Measurements from ENCODE around the gene SNCAIP.
"Not testable (repeated sequence)": the region's sequence is repeated elsewhere in the genome, so short reads cannot be mapped to it uniquely, and the experiment has no call there.

Gene SNCAIP

DNA sequence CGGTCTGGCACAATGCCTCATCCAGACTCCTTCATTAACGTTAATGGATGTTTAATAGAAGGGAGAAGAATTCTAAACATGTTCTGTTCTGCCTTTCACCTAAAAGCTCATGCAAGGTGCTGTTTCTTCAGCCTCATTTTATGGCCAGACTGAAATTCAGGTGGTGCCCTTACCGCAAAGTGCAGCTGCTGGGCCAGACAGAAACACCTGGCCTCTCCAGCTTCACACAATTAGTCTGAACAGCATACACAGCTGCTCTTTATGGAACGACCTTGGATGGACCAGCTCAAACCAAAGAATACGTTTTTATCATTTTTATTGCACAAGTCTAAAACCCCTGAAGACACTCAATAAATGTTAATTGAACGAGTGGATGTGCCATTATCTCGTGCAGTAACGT is 4.6 kb downstream of the SNCAIP start:
- DNase-seq = no peak

DNA sequence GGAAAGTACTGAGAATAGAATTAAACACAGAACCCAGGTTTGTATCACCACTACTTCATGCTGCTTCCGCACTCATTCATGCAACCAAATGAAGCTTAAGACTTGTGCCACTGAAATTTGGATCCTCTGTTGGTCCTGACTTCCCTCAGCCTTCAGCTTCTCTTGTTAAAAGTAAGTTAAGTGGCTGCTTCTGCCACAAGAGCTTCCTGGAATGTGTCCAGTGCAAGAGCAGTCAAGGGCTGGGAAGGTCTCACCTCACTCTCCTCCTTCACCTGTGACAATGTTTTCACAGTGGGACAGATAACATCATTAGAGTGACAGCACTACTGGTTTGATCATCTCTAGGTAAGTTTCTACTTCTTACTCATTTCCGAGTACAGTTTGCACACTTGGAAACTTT is 7.9 kb downstream of the SNCAIP start:
- no peak for DNase-seq

DNA sequence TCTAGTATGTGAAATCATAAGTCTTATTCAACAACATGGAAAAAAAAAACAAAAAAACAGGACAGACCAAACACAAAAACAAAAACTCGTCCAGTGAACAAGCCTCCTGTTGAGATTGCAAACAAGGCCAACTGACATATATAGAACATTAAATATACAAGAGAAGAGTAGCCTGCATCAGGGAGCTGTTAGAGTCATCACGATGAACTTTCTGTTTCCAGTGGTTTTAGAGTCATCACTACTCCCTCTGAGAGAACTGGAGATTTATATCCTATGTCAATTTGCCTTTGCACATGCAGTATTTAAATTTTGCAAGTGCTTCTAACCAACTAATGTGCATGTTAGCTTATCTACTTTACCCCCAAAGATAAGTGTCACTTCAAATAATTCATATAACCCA is 9.9 kb downstream of the SNCAIP start:
- DNase-seq = no peak

DNA sequence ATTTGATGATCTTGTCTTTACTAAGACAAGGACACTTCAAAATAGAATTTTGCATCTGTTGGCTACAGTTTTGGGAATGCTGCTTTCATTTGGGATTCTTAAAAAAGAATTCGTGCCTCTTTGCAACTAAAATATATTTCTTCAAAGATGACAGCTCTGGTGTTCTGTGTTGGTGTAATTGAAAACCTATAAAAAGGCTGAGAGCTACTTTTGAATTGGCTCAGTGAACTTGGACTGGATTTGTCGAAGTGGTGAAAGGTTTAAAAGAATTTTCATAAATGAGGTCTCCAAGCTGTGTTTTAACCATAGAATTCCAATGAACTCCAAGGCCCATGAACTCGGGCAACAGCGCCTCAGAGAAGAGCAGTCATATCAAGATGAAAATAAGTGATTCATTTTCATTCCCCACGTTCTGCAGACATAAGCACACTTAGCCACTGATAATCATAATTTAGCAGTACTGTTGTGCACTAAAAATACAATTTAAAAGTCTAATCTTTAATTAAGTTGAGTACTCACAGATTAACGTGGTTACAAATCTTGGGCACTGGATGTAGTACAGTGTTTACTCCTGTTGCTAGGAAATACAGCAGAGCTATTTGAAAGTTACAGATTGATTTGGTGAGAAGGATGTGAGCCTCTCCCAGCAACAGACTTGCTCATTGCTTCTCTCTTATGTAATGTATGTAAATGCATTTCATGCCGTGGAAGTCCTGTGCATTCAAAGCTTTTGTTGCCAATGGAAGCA is 10.9 kb downstream of the SNCAIP start:
- no peak for DNase-seq

DNA sequence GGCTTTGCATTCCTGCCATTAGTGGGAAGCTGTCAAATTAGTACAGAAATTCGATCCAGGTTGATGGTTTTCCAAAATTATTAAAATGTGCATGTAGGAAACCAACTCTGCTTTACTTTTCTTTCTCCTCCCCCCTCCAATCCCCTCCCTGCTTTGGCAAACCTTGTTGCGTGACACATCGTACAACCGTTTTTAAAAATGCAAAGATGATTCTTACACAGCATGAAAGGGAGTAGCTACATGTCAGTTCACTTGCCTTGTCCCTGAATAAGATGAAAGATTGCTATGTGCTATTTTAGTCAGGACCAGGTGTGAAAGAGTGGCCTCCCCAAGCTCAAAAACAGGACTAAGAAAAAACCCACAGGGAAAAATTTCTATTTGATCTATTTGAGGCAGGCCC is 11.7 kb downstream of the SNCAIP start:
- no peak for DNase-seq

DNA sequence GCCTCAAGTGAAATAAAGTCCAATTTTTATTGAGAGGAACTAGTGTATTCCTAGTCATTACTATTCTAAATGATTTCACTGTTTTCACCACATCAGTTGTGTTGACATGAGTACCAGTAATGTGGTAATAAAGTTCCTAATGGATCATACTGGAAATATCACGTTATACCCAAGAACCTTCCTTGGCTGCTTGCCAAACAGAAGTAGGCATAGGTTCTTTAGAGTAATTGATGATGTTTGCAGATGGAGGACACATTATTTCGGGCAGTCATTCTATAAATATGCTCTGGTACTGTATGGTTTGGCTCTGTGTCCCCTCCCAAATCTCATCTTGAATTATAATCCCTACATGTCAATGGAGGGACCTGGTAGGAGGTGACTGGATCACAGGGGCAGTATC is 15.1 kb downstream of the SNCAIP start:
- no peak for DNase-seq

DNA sequence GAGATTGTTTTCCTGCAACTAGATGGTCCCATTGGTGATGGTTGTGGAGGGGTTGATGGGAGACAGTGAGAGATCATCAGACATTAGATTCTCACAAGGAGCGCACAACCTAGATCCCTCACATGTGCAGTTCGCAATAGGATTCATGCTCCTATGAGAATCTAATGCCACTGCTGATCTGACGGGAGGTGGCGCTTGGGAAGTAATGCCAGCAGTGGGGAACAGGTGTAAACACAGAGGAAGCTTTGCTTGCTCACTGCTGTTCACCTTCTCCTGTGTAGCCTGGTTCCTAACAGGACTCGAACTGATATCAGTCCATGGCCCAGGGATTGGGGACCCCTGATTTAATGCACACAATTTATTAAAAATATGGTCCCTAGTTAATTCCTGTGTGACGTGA is 18.8 kb downstream of the SNCAIP start:
- DNase-seq = no peak

DNA sequence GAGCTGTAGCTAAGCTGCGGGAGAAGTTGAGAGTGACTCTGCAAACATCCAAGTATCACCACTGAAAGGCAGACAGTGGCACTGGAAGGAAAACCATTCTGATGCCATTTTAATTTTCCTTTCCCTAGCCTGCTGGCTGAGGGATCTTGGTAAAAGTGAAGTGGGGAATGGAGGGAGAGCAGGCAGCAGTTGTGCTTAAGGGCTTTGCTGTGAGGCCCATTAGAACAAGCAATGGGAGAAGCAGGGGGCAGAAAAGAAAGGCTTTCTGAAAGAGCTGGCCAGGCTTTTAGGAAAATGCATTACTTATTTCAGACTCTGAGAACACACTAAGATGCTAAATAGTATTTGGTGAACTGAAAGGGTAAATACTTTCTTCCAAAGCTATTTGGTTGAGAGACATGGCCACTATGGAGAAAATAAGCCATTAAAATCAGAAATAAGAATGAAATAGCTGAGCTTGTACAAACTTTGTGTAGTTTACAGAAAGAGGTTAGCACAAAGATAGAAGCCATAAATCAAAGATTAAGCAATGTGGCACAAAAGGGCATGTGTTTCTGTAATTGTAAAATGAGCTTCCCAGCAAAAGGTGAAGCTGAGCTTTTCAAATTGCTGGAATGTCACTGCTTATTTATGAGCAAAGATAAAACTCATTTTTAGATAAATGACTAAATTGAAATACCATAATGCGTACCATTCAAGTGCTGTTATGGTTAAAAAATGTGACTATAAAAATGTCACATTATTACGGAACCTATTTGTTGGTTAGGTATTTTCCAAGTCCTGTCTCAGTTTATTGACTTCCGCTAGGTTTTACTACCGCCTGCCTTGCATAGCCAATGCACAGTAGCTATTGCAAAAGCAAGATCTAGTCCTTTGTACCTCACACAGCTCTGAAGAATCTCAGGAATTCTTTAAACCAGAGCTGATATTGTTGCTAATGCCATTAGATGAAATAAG is 20.8 kb downstream of the SNCAIP start:
- DNase-seq = no peak

DNA sequence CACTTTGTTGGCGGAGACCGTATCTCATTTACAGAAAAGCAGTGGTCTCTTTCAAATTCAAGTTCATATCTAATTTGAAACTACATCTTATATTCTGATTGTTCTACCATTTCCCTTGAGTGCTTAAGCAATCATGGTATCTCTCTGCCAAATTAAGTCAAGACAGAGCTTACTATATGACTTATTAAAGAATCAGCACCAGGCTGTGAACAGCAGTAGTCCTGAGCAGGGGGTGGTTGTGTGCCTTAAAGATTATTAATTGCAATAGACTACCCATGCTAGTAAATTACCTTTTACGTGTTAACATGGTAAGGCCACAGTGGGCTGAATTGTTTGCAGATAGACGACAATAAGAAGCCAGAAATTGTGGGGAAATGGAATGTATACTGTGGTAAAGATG is 21.5 kb downstream of the SNCAIP start:
- no peak for DNase-seq

DNA sequence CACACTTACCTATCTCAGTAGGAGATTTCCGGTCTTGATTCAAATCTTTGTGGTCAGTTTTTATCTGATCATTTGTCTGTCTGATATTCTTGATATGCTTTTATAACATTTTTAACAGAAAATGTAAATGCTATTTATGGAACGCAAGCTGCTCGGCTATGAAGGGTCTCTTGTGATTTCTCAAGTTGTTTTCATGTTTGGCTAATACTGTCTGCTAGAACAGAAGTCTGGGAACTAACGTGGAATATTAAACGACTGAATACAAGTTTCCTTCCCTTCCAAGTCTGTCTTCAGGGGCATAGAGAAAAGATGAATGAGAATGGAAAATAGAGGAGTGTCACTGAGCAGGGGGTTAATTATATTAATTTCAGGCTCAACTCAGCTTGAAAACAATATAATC is 27.6 kb downstream of the SNCAIP start:
- DNase-seq = no peak

DNA sequence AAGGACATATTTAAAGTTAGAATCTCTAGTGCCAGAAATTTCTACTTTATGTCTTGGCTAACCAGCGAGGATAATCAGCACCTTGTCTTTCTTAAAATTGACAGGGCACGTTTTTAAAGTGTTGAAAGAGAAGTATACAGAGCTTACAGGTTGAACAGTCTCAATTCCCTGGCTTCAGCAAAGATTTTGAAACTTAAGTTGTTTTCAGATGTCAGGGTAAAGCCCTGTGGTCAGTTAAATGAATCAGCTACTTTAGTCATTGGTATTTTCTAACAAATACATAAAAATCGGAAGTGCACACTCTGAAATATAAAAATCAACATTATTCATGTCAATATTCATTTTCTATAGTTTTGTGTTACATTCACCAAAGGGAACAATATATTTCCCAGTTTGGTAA is 29.1 kb downstream of the SNCAIP start:
- DNase-seq = no peak

DNA sequence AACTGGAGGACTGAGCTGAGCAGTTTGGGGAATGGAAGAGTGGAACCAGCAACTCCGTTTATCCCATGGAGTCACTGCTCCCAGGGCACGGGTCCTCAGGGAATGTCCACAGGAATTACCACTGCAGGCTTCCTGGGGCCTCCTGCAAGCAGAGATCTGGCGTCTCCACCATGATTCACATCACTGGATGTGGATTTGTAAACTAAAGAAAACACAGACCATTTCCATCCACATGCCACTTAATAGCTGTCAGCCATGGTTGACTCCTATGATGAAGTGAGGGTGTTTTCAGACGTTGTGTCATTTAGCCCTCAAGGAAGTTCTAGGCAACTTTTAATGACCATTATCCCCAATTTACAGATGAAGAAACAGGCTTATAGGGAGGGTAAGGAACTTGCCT is 30.2 kb downstream of the SNCAIP start:
- DNase-seq = no peak

DNA sequence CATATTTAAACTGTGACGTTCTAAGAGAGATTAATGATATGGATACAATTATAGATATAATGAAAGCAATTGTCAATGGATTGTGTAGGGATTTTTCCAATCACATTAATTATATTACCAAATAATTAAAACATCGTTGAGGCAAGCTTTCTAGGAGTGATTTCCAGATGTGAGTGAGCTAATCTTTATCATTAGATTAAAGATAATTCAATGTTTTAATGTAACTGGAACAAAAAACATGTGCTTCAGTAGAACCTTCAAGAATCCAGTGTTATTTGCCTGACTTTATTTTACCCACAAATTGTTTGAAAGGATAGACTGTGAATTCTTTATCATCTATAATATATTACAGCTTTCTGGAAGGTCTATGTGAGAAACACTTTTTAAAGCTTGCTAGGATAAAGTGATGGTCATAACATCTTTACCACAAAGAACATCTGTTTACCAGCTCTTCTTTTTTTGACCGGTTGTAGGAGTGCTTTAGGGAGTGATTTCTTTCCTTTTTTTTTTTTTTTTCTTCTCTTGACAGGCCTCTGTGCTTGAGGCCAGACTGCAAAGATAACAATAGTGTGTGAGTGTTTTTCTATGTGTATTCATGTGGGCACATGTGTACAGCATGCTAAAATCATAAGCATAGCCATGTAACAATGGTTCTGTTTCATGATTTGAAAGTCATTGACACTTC is 35.0 kb downstream of the SNCAIP start:
- DNase-seq = no peak

DNA sequence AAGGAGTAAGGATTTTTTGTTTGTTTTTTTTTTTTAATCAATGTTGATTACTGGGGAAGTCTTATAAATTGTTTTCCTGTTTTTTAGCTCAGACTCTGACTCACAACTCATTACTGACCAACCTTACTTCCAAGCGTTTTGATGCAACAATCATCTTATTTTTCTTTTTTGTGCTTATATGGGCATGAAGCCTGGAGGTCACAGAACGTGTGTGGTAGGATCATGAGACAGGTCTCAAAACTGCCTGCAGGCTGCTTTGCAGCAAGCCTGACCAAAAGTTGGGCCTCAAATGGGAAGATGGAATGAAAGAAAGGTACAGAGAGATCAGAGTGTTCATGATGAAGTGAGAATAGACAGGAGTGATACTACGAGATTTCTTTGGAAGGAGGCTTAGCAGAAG is 38.5 kb downstream of the SNCAIP start:
- no peak for DNase-seq

DNA sequence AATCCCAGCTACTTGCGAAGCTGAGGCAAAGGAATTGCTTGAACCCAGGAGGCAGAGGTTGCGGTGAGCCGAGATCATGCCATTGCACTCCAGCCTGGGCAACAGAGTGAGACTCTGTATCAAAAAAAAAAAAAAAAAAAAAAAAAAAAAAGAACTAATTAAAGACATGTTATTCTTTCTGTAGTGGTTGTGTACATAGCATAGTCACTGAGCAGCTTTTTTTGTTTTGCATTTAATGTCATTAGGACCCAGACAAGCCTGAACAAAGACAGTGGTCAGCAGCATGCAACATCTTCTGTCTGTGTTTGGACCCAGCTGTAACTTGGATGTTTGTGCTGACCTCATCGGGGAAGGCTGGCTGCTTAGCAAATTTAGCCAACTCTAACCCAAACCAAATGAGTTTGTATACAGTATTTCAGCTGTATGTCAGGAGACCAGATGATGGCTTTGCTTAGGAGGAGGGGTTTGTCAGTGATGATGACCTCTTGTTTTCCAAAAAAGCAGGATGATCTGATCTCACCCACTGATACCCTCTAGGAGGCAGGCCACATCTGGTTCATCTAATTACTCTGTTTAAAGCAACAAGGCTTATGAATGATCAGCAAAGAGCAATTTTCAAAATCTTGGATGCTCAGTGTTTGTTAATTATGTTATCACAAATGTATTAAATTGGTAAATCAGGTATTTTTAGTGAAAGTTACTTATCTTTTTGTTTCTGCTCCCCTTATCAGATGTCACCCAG is 39.5 kb downstream of the SNCAIP start:
- no peak for DNase-seq

DNA sequence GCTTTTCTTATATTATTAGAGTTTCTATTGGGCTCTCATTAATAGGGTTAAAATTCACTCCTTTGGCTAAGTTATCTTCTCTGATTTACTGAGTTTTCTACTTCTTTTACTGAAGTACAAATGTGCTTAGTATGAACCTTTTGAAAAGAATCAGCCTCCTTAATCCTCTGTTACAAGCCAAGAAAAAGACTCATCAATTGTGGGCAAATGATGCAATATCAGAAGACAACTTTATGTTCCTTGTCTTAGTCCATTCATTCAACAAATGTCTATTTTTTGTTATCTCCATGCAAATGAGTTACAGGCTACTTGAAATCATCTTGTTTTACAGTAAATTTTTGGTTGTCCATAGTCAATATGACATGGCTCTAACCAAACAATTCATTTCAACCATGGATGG is 40.3 kb downstream of the SNCAIP start:
- no peak for DNase-seq

DNA sequence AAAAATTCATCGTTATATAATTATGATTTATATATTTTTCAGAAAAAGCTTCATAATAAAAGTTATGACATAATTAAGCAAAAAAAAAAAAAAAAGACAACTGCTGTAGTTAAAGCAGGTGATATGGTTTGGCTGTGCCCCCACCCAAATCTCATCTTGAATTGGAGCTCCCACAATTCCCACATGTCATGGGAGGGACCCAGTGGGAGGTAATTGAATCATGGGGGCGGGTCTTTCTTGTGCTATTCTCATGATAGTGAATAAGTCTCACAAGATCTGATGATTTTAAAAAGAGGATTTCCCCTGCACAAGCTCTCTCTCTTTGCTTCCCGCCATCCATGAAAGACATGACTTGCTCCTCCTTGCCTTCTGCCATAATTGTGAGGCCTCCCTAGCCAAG is 41.3 kb downstream of the SNCAIP start:
- not testable (repeated sequence) for DNase-seq

DNA sequence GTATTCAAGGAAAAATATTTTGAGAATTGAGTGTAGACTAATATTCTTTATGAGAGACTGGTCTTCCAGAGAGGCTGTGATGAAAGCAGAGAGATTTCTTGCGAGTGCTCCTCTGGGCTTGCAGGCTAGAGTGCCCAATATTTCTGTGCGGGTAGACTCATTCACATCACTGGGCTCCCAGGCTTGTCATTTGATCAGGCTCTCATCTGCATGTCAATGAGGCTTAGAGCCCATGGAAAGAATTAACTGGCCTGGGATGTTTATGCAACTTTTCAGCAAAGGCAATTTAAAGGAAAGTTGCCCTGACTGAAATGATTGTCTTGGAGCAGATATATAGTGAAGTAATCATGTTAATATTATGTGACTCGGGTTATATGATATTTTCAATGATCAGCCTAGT is 42.3 kb downstream of the SNCAIP start:
- no peak for DNase-seq

DNA sequence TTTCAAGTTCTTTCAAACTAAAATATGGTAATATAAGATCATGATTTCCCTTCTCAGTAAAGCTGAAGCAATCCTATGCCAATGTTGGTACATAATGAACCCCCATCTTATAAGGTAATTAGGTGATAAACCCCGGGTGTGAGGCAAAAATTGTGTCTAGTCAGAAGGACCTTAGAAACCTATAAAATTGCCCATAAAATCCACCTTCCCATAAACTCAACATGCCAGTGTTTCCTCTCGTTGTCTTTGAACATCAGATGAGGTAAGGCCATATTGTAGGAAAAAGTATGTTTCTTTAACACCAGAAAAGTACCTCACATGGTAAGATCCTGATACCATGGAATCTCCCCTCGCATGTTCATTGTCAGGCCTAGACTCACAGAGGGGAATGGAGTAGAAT is 43.3 kb downstream of the SNCAIP start:
- DNase-seq = no peak

DNA sequence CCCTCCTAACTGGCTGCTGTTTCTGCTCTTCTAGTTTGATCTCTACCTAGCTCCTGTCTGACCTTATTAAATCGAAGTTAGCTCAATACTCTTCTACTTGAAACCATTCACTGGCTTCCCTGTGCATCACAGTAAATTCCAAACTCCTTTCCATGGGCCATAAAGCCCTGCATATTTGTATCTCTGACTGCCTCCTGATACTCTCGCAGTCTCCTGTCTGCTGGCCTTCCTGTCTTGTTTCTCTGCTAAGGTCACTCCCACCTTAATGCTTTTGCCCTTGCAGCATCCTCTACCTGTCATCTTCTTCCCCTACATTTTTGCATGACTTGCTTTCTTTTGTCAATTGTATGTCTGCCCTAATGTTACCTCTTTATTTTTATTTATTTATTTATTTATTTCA is 44.8 kb downstream of the SNCAIP start:
- DNase-seq = no peak

DNA sequence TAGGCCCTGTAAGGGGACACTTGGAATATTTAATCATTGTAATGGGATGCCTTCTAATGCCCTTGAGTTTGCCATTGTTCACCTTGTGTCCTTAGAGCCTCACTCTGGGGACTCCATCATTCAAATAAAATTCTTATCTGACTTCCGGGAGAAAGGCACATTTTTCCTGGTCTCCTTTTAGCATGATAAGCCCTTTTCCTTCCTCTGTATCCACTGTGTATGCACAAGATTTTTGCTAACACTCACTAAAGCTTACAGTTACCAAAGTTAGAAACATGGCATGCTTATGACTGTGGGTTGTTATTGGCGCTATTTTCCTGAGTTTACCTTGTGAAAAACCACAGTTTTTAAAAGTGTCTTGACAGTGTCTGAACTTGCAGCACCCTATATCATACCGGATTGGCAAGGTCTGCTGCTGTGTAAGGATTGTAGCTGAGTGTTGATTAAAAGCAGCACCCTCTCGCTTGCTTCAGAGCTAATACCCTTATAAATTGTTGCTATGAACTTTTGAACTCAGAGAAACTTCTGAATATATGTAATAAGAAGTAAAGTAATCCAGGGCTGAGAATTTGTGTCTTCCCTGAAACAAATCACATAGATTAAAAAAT is 46.4 kb downstream of the SNCAIP start:
- no peak for DNase-seq

DNA sequence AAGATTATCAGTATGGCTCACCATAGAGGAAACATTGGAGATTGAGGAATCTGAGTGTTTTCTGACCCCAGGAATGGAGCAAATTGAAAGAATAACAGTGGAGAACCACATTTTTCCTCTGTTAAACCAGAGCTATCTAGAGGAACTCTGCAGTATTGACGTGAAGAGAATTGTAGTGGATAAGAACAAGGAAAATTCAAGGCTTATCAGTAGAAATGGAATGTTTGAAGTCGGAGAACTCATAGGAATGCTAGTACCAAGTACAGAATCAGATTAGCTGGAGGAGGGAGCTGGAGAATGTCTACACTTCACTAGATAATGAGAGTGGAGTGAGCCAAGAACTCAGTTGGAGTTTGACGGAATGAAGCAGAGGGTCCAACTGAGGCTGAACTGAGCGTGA is 50.3 kb downstream of the SNCAIP start:
- no peak for DNase-seq

DNA sequence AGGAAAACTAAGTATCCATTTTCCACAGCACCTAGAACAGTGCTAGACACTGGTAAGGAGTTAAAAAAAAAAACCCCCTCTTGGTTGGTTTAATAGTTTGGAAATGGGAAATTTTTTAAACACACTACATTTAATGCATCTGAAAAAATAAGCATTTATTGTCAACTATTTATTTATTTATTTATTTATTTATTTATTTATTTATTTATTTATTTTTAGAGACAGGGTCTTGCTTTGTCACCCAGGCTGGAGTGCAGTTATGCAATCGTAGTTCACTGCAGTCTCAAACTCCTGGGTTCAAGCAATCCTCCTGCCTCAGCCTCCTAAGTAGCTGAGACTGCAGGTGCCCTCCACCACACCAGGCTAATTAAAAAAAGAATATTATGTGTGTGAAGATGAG is 51.6 kb downstream of the SNCAIP start:
- DNase-seq = no peak
